Esophagus squamous epithelium (tissue), 4 donors: ENCODE data around the gene TAF4.

Experiments
- CTCF ChIP-seq, 6 experiments: fragments of 450-650 bp in 4 of 6; fragments of 200-600 bp in 2 of 6; sonication (generic) in 2 of 6; IDR thresholded peaks; one replicate each; pipeline ENCODE4 v1.5.1; 2016 to 2019; ENCODE audit warnings: antibody characterized with exemption in 6 of 6, mild to moderate bottlenecking in 4 of 6, moderate library complexity in 4 of 6
- POLR2A ChIP-seq, 4 donors: fragments of 450-650 bp; IDR thresholded peaks; one replicate each; pipeline ENCODE4 v1.6.1; 2017; ENCODE audit warnings: antibody characterized with exemption in 4 of 4, mild to moderate bottlenecking in 4 of 4, moderate library complexity in 3 of 4

- TF ChIP-seq CTCF (IDR thresholded peaks at IDR 0.05), result no peak
- TF ChIP-seq POLR2A (IDR thresholded peaks at IDR 0.05), result no peak
These were observed 96.7 kb downstream of the TAF4 start for GRCh38 chr20:61968932-61969331.
